ENCODE measurements around the gene PLCL1. TPM values are rescaled to one million over a fixed set of nuclear protein-coding genes. Genes with fewer than 3 reads are reported as not detected.

Gene PLCL1
- total RNA-seq, 2 donors from 2014 or later, result 25.6 to 26.2 TPM

DNA sequence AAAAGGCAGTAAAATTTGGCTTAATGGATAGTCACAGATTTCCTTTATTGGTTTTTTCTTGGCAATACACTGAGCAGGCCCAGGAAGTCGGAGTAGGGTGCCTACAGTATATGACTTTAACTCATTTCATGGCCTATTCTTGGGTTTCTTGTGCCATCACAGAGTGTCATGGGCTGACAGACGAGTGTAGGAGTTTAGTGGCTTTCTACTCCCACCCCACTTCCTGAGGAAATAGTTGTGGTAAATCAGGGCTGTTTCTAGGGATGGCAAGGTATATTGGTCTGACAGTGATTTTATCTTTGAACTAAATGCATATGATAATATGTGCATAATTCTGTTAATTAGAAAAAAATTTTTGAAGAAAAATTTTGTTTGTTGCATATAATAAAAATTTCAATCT lies 100.1 kb downstream of the PLCL1 start:
- ATAC-seq (ENCODE audit: insufficient number of reproducible peaks, low FRiP score, low read depth), result no peak
- H3K27ac ChIP-seq, result no peak overlapping the region
- H3K36me3 ChIP-seq, result no peaks in the 10 kb centered on the region
- no peaks in the 10 kb centered on the region for H3K9me3 ChIP-seq
- peaks cover 31 to 64% of the 10 kb centered on the region in 2 donors for H3K4me1 ChIP-seq (ENCODE audit: control insufficient read depth in 1 of 2, low read depth in 2 of 2)
- no peaks in the 10 kb centered on the region for H3K27me3 ChIP-seq (replicated peaks; ENCODE audit: insufficient read depth)
- H3K4me3 ChIP-seq, result no peak overlapping the region
- DNase-seq (ENCODE audit: low spot score), result no peak
- TF ChIP-seq, protein P1, sequence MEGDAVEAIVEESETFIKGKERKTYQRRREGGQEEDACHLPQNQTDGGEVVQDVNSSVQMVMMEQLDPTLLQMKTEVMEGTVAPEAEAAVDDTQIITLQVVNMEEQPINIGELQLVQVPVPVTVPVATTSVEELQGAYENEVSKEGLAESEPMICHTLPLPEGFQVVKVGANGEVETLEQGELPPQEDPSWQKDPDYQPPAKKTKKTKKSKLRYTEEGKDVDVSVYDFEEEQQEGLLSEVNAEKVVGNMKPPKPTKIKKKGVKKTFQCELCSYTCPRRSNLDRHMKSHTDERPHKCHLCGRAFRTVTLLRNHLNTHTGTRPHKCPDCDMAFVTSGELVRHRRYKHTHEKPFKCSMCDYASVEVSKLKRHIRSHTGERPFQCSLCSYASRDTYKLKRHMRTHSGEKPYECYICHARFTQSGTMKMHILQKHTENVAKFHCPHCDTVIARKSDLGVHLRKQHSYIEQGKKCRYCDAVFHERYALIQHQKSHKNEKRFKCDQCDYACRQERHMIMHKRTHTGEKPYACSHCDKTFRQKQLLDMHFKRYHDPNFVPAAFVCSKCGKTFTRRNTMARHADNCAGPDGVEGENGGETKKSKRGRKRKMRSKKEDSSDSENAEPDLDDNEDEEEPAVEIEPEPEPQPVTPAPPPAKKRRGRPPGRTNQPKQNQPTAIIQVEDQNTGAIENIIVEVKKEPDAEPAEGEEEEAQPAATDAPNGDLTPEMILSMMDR (IDR thresholded peaks at IDR 0.05), result no peak

DNA sequence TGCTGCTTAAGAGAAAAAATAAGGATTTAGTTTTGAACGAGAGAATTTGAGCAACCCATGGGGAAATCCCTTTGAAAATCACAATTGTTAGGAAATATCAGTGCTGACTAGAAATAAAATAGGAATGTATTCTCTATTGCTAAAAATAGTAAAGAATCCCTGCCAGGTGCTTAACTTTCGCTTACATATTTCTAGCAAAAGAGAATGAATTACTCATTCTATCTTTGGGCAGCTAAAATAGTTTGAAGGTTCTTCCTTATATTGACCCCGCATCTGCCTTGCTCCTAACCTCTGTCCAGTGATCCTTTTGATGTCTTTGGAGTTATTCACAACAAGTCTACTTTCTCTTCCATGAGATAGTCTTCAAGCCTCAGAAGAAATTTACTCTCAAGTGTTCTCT lies 103.8 kb downstream of the PLCL1 start:
- Histone ChIP-seq H3K9me3 (no peaks in the 10 kb centered on the region), H3K27me3 (replicated peaks; ENCODE audit: insufficient read depth) (no peaks in the 10 kb centered on the region), H3K4me3 (no peak overlapping the region), H3K36me3 (no peaks in the 10 kb centered on the region), H3K4me1 (ENCODE audit: control insufficient read depth in 1 of 2, low read depth in 2 of 2) (peaks cover 19 to 54% of the 10 kb centered on the region in 2 donors), H3K27ac (no peak overlapping the region)
- DNase-seq (ENCODE audit: low spot score) (no peak), ATAC-seq (ENCODE audit: insufficient number of reproducible peaks, low FRiP score, low read depth) (no peak)
- TF ChIP-seq, protein P1 (IDR thresholded peaks at IDR 0.05), result no peak

DNA sequence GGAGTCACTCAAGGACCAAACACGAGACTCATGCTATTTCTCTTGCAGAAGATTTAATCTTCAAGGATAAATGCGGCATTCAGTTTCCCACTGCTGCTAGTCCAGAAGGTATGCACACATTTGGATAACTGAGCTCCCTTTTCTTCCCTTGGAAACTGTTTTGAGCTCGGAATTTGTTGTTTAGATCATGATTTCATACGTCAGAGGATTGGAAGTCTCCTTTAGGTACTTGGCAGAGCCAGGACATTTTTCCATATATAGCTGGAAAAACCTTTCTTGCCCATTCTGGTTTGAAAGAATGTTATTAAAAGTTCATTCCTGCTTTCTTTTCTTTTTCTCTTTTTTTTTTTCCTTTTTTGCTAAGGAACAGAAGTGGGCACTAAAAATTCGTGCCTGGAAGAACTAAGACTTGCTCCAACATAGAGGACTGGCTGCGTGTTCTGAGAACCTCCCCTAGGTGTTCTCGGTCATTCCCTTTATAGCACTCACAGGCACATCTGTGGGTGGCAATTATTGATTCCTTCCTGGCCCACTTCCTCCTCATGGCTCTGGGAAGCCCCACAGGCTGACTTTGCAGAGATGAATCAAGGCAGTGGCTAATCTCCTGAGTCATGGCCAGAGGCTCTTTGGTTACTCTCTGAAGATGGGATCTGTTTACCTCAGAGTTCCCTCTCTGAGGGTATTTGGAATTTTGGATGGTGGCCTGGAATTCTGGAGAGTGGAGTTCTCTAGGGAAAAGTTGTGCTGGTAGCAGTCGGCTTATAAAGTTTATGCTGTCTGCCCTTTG lies 104.8 kb downstream of the PLCL1 start:
- TF ChIP-seq, protein P1 (IDR thresholded peaks at IDR 0.05), result no peak
- peak overlapping the region; percentile 32 for H3K4me3 ChIP-seq
- no peak for DNase-seq (ENCODE audit: low spot score)
- no peaks in the 10 kb centered on the region for H3K27me3 ChIP-seq (replicated peaks; ENCODE audit: insufficient read depth)
- peaks cover 19 to 55% of the 10 kb centered on the region in 2 donors for H3K4me1 ChIP-seq (ENCODE audit: control insufficient read depth in 1 of 2, low read depth in 2 of 2)
- H3K36me3 ChIP-seq, result no peaks in the 10 kb centered on the region
- no peak for ATAC-seq (ENCODE audit: insufficient number of reproducible peaks, low FRiP score, low read depth)
- H3K9me3 ChIP-seq, result no peaks in the 10 kb centered on the region
- peak overlapping the region; percentile 54 to 62 for H3K27ac ChIP-seq

DNA sequence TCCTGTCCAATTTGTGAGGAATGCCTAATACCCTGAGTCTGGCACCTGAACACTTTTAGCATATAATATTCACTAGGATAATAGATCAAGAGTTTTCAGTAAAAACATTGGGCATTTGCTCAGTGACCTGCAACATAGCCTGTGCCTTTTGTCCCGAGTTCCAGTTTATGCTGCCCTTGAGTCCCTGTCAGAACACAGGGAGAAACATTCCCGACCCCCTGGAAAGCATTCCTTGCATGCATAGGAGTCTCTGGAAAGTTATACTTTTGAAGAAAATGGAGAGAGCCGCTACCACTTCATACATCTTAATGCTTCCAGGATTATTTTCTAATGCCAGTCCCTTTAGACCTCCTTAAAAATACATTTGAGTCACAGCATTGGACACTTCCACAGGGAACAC lies 107.3 kb downstream of the PLCL1 start:
- Histone ChIP-seq H3K9me3 (no peaks in the 10 kb centered on the region), H3K27ac (peak overlapping the region in 1 of 2 donors; percentile 44), H3K27me3 (replicated peaks; ENCODE audit: insufficient read depth) (no peaks in the 10 kb centered on the region), H3K4me3 (no peak overlapping the region), H3K36me3 (no peaks in the 10 kb centered on the region), H3K4me1 (ENCODE audit: control insufficient read depth in 1 of 2, low read depth in 2 of 2) (peaks cover 29 to 73% of the 10 kb centered on the region in 2 donors)
- no peak for ATAC-seq (ENCODE audit: insufficient number of reproducible peaks, low FRiP score, low read depth)
- TF ChIP-seq, protein P1 (IDR thresholded peaks at IDR 0.05), result no peak
- DNase-seq (ENCODE audit: low spot score), result no peak

DNA sequence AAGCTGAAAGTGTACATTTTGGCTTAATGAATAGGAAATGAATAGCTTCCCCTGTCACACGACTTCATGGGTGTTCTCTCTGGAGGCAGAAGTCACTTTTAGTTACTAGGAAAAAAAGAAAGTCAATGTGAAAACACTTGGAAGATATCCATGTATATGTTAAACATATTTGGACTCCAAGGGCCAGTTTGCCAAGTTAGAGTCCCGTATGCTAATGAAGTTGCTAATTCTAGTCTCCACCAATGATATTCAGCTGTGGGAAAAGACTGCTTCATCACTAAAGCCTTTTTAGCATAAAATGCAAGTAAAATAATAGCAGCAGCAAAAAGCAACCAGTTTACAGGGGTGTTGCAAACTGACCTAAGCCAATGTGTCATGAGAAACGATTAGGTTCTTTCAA lies 108.7 kb downstream of the PLCL1 start:
- TF ChIP-seq, protein P1 (IDR thresholded peaks at IDR 0.05), result no peak
- Histone ChIP-seq H3K27me3 (replicated peaks; ENCODE audit: insufficient read depth) (no peaks in the 10 kb centered on the region), H3K4me3 (no peak overlapping the region), H3K4me1 (ENCODE audit: control insufficient read depth in 1 of 2, low read depth in 2 of 2) (peaks cover 34 to 73% of the 10 kb centered on the region in 2 donors), H3K27ac (no peak overlapping the region), H3K9me3 (no peaks in the 10 kb centered on the region), H3K36me3 (no peaks in the 10 kb centered on the region)
- DNase-seq (ENCODE audit: low spot score) (no peak), ATAC-seq (ENCODE audit: insufficient number of reproducible peaks, low FRiP score, low read depth) (no peak)
